Activated CD8-positive, alpha-beta memory T cell treated with anti-CD3 and anti-CD28 coated beads for 4 hours (primary cell): Measurements from ENCODE around the gene ECE1.
A peak's percentile ranks its signal among the peaks of the same experiment; 100 is the strongest.

ENCODE experiments used
- DNase-seq, 2 donors: peaks; one replicate each; pipeline ENCODE4 v3.0.0-alpha.2; 2020; ENCODE audit warnings: low read depth in 2 of 2

ECE1 gene

DNA sequence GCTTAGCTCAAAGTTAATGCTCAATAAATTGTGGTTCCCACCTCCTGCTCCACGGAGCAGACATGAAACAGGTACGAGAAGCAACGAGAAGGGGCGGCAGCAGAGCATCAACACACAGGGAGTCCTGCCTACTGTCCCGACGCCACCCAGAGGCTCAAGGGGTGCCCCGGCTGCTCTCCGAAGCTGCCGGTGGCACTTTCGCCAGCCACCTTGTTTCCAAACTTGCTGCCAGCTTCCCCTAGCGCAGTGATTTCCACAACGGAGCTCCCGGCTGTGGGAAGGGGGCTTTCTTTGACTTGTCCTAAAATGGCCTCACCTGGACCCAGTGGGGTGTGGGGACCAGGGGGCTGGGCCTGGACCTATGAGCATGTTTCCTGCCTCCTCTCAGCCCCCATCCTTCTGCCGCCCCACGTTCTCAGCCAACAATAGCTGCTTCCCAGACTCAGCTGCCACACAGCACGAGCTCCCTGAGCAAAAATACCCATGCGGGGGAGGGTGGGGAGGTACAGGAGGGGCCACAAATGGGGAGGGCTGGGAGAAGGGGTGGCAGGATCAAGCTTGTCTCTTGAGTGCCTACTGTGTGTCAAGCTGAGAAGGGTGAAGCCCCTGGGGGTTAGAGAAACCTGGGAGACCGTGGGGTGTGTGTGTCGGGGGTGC is 35.6 kb upstream of the ECE1 start:
- DNase-seq, result no peak

GRCh38 chr1:21325231-21325718 is 35.0 kb upstream of the ECE1 start:
- no peak for DNase-seq

DNA sequence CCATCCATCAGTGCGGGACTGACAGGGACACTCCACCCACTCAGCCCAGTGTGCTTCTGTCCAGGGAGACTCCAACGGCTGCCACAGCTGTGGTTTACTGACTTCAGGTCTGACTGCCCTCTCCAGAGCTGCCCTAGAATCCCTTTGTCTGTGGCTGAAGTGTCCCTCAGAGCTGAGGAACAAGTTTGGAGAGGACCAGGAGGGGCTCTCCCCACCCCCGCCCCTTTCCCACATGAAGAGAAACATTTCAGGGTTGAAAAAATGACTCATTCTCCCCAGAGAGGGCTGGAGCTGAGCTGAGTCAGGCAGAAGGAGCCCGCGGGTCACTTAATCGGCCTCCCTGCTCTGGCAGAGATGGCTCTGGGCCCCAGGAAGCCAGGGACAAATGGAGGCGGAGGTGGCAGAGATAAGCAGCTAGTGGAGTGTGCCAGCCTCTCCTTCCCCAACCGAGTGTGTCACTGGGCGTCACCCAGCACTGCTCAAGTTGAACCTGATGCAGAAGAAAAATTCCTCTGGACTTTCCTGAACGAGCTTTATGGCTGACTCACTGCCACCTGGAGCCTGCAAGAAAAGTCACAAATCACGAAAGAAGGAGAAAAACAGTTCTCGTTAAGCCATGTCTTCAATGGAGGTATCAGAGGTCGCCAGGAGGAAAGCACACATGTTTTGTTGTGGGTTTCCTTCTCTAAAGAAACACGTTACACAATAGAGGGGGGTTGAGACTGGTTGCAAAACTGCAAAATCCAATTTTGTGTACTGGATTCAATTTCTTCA is 34.3 kb upstream of the ECE1 start:
- peak; percentile 58 to 77 for DNase-seq

DNA sequence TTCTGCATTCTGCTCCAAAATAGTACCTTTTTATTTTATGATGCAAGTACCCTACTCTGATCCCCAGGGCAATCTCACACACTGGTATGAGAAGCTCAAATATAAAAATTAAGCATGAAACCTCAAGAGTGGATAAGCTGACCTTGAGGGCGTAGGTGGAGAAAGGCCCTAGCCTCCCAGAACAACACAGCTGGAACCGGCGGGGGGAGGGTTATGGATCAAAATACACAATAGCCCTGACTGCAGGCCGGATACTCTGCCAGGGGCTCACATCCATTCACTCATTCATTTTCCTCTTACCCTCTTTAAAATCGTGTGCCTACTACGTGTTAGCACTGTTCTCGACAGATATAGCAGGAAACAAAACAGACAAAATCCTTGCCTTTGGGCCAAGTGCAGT is 32.8 kb upstream of the ECE1 start:
- DNase-seq, result no peak

GRCh38 chr1:21322681-21323016 is 32.4 kb upstream of the ECE1 start:
- DNase-seq, result no peak

DNA sequence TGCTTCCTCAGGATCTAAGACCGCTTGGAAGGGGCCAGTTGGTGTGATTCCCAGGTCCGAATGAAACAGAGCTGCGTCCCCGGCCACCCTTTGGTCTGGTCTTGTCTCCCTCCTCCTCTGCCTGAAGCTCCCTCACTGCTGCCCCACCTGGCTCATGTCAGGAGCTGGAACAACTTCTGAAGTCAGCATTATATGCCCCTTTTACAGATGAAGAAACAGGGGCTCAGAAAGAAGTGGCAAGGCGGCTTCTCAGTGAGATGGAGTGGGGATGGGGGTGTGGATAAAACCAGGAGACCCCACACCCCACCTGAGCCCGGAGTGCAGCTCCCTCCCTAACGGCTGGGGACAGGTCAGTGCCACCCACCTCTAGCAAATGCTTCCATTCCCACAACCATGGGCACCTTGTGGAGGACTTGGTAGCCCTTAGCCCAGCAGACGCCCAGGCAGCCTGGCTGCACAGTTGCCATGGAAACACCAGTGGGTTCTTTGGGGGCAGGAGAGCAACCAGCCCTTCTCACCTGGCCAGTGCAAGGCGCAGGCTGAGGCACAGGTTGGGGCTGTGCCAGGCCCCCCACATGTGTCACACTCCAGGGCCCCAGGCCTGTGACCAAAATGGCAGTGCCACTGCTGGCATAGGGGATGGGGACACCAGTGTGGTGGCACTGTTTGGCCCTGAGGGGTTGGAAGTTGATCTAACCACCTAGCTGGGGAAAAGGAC is 31.9 kb upstream of the ECE1 start:
- no peak for DNase-seq

DNA sequence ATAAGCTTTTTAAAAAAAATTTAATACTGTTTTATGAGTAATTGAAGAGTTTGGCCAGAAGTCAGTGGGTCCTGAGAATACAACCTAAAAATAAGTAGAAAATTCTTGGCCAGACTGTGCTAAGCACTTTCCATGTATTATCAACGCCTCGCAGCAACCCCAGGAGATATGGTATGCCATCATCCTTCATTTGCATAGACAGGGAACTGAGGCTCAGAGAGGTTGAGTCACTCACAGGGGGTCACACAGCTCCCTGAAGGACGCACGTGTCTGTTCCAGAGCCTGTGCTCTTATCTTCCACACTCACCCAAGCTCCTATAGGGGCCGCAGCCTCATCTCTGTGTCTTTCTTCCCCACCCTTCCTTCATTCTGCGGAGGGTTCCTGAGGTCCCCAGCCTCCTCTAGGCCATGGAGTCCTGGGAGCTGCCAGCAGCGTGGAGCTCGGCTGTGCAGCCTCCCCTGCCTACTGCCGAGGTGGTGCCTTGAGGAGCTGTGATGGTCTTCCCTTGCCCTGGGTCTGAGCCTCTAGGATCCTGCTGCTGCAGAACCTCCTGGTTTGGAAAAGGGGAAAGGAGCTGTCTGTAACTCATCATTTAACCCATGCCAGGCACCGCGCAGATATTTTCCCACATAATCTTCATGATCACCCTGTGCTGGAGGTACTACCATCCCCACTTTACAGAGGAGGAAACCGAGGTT is 30.3 kb upstream of the ECE1 start:
- DNase-seq, result no peak

DNA sequence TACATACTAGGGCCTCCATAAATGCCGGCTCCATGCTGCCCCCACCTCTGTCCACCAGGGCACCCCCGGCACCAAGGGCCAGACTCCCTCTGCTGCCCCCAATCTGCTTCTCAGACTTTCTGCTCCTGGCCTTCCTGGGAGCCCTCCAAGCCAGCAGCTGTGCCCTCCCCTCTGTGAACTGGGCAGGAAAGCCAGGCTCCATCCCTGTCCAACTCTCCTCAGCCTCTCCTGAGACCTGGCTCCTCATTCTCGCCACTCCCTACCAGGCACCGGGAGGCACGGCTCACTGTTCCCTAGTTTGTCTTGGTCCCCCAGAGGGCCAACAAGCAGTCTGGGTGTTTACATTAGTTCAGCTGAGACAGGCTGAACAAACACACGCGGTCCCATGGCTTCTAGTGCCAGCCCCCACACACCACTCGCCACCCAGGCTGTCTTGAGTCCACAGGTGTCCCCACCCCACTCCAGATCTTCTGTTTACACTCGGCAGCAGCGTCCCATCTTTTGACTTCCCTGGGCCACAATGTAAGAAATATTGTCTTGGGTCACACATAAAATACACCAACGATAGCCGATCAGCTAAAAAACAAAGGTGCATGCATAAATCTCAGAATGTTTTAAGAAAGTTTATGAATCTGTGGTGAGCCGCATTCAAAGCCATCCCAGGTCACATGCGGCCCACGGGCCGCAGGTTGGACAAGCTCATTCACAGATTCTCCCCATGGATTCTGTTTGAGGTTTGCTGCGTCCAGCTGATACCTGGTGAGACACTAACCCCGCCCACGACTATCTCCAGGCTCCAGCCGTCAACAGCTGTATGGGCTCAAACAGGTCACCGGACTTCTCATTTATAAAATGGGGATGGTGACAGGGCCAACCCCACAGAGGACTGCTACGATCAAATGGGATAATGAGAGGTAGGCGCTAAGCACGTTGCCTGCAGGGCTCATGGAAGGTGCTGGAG is 29.5 kb upstream of the ECE1 start:
- DNase-seq, result no peak

DNA sequence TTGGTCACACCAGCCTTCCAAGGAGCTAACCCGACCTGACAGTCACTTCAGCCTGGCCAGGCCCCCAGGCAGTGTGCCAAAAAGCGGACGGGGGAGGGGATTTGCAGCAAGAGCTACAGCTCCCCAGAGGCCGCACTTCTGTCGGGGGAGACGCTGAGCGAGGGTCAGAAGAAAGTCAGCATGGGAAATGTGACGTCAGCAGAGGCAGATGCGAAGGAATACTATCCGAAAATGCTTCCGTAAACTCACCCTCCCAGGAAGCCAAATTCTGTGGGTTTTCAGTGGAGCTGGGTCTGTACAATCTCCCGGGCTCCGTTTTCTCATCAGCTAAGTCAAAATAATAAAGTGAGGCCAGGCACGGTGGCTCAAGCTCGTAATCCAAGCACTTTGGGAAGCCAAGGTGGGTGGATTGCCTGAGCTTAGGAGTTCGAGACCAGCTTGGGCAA is 28.5 kb upstream of the ECE1 start:
- no peak for DNase-seq

- no peak for DNase-seq
Measured at GRCh38 chr1:21318057-21318713, 27.9 kb upstream of the ECE1 start.

DNA sequence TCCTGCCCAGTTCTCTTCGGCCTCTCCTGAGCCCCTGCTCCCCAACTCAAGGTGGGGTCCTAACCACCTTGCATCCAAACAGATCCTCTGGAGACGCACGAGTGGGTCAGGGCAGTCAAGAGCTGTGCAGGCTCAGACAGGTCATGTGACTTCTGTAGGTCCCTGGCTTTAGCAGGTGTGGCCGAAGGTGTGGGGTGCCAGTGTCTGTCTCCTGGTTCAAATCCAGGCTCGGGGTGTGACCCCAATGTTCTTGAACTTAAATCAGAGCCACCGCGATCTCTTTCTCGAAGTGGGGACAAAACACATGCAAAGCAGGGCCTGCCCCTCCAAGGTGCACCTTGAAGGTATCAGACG is 27.4 kb upstream of the ECE1 start:
- no peak for DNase-seq

- no peak for DNase-seq
Measured at GRCh38 chr1:21317035-21317689, 26.9 kb upstream of the ECE1 start.

- DNase-seq, result no peak
Measured at GRCh38 chr1:21314743-21315396, 24.6 kb upstream of the ECE1 start.

- no peak for DNase-seq
Measured at GRCh38 chr1:21313886-21314721, 23.8 kb upstream of the ECE1 start.

DNA sequence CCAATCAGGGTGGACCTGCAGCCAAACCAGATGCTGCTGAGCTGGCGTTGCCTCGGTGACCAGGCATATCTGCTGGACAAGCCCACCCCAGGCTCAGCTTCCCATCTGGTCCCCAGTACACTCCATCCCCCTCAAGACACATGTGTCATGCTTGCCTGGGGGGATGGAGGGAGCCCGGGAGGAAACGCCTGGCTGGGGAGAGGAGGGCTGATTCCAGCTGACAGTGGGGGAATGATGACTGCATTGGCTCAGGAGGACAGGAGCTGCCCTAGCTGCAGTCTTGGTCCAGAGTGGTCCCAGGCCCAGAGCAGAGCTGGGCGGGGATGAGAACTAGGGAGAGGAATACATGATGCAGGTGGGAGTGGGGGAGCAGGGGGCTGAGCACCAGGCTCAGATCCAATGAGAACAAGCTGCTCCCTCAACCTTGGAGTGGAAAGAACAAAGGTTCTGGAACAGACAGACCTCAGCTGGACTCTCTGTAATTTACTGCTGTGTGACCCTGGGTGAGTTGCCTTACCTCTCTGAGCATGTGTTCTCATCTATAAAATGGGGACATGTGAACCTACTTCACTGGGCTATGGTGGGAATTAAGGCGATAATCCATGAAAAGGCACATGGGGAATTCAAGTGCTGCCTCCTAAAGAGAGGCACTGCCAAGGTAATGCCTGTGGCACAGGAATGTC is 23.1 kb upstream of the ECE1 start:
- DNase-seq, result no peak

DNA sequence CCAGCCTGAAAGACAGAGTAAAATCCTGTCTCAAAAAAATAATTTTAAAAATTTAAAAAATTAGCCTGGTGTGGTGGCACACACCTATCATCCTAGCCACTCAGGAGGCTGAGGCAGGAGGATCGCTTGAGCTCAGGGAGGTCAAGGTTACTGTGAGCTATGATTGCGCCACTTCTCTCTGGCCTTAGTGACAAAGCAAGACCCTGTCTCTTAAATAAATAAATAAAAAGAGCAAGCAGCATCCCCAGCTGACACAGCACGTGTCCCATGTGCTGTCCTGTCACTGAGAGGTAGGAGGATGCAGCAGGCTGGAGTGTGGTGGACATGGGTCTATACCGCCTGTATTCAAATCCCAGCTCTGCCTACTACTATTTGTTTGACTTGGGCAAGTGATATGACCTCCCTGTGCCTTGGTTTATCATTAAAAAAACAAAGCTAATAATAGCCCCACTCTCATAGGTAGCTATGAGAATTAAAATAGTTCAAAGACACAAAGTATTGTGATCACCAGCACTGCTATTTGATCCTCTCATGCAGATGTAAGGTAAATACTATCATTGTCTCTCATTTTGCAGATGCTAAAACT is 22.2 kb upstream of the ECE1 start:
- no peak for DNase-seq

GRCh38 chr1:21311016-21311415 is 20.8 kb upstream of the ECE1 start:
- DNase-seq, result no peak
